ENCODE measurements around the gene ITPK1. TPM values are rescaled to one million over a fixed set of nuclear protein-coding genes. Genes with fewer than 3 reads are reported as not detected.

Gene ITPK1
- total RNA-seq, 2 experiments from 2014 or later, result 17.8 to 34.7 TPM

- TF ChIP-seq EZH2phosphoT487 (IDR thresholded peaks at IDR 0.05; ENCODE audit: borderline replicate concordance, low read depth, low read length), result no peak
- TF ChIP-seq, protein P1, sequence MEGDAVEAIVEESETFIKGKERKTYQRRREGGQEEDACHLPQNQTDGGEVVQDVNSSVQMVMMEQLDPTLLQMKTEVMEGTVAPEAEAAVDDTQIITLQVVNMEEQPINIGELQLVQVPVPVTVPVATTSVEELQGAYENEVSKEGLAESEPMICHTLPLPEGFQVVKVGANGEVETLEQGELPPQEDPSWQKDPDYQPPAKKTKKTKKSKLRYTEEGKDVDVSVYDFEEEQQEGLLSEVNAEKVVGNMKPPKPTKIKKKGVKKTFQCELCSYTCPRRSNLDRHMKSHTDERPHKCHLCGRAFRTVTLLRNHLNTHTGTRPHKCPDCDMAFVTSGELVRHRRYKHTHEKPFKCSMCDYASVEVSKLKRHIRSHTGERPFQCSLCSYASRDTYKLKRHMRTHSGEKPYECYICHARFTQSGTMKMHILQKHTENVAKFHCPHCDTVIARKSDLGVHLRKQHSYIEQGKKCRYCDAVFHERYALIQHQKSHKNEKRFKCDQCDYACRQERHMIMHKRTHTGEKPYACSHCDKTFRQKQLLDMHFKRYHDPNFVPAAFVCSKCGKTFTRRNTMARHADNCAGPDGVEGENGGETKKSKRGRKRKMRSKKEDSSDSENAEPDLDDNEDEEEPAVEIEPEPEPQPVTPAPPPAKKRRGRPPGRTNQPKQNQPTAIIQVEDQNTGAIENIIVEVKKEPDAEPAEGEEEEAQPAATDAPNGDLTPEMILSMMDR (conservative IDR thresholded peaks at IDR 0.05; ENCODE audit: low read length), result no peak
- DNase-seq (ENCODE audit: low spot score), result no peak
- intact Hi-C loops (cut with micrococcal nuclease; ENCODE audit: unreplicated experiment), result no loop called here
- Histone ChIP-seq H3K9me2 (ENCODE audit: insufficient read depth, low read length) (no peaks in the 10 kb centered on the region), H3K79me2 (ENCODE audit: insufficient read depth, low read depth, low read length) (no peaks in the 10 kb centered on the region), H3K4me2 (ENCODE audit: low read length) (no peak overlapping the region), H3K36me3 (ENCODE audit: insufficient read depth, low read length) (no peaks in the 10 kb centered on the region), H3K9me3 (ENCODE audit: low read length) (no peaks in the 10 kb centered on the region), H3K4me1 (ENCODE audit: insufficient read depth, low read length, poor library complexity, severe bottlenecking) (peaks cover 13% of the 10 kb centered on the region), H2AFZ (ENCODE audit: low read length) (no peak overlapping the region), H3K27ac (ENCODE audit: low read depth, low read length, poor library complexity, severe bottlenecking) (no peak overlapping the region), H3K4me3 (ENCODE audit: low read depth, low read length, poor library complexity, severe bottlenecking) (no peak overlapping the region), H4K20me1 (ENCODE audit: insufficient read depth, low read length) (peaks cover 3% of the 10 kb centered on the region; the same call in 1 of the 2 replicates)
- ChIA-PET CTCF (ENCODE audit: unreplicated experiment) (no interaction called here), POLR2A (no interaction called here)
- no TSS peak for BruUV-seq (replicated peaks)
Observed at GRCh38 chr14:93099643-93100042, 16.1 kb downstream of the ITPK1 start.

DNA sequence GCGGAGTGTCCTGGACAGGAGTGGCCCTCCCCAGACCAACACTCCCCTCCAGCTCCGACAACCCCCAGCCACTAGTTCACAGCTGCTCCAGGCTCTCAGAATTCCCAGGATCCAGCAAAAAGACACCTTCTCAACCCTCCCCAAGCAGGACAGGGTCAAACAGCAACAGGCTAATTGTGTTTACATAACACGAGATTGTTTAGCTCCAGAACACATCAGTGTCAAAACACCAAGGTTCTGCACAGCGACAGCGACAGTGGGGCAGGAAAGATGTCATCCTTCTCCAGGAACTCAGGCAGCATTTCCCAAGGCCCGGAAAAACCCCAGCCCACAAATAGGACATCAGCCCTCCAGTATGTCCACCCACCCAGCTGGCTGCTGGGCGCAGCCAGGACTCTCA, 16.5 kb downstream of the ITPK1 start:
- peaks cover 3% of the 10 kb centered on the region; the same call in 1 of the 2 replicates for H4K20me1 ChIP-seq (ENCODE audit: insufficient read depth, low read length)
- H3K9me3 ChIP-seq (ENCODE audit: low read length), result no peaks in the 10 kb centered on the region
- BruUV-seq (replicated peaks), result no TSS peak
- TF ChIP-seq, protein P1 (conservative IDR thresholded peaks at IDR 0.05; ENCODE audit: low read length), result no peak
- no peak for TF ChIP-seq EZH2phosphoT487 (IDR thresholded peaks at IDR 0.05; ENCODE audit: borderline replicate concordance, low read depth, low read length)
- ChIA-PET POLR2A (no interaction called here), CTCF (ENCODE audit: unreplicated experiment) (no interaction called here)
- no peak overlapping the region for H3K4me2 ChIP-seq (ENCODE audit: low read length)
- DNase-seq (ENCODE audit: low spot score), result no peak
- no peaks in the 10 kb centered on the region for H3K9me2 ChIP-seq (ENCODE audit: insufficient read depth, low read length)
- H3K36me3 ChIP-seq (ENCODE audit: insufficient read depth, low read length), result no peaks in the 10 kb centered on the region
- no peak overlapping the region for H3K4me3 ChIP-seq (ENCODE audit: low read depth, low read length, poor library complexity, severe bottlenecking)
- no peak overlapping the region for H2AFZ ChIP-seq (ENCODE audit: low read length)
- intact Hi-C loops (cut with micrococcal nuclease; ENCODE audit: unreplicated experiment), result no loop called here
- H3K79me2 ChIP-seq (ENCODE audit: insufficient read depth, low read depth, low read length), result no peaks in the 10 kb centered on the region
- H3K27ac ChIP-seq (ENCODE audit: low read depth, low read length, poor library complexity, severe bottlenecking), result no peak overlapping the region
- peaks cover 10% of the 10 kb centered on the region for H3K4me1 ChIP-seq (ENCODE audit: insufficient read depth, low read length, poor library complexity, severe bottlenecking)

DNA sequence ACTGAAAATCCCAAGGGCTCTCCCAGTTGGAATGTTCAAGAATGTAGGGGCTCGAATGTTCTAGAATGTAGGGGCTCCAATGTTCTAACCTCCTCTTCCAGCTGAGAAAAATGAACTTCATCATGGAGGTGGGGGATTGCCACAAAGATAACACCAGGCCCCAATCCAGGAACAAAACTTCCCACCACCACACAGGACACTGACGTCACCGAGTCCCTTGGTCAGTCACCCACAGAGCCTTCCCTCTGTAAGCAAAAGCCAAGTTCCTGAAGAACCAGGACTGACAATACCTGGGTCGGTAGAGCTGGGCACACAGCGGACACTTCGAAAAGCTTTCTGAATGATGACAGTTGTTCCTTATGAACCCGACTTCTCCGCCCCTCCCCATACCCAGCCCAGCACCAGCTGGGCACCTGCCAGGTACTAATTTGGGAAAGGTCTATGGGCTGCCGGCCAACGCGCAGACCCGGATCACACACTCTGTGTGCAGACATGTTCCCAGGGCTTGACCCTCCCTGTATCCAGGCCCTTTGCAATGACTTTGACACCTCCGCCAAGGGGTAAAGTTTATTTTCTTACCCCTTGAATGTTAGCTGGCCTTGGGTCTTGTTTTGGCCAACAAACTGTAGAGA, 18.9 kb downstream of the ITPK1 start:
- H3K79me2 ChIP-seq (ENCODE audit: insufficient read depth, low read depth, low read length), result no peaks in the 10 kb centered on the region
- ChIA-PET CTCF (ENCODE audit: unreplicated experiment) (no interaction called here), POLR2A (no interaction called here)

More for the DNA sequence above, 18.9 kb downstream of the ITPK1 start:
- H4K20me1 ChIP-seq (ENCODE audit: insufficient read depth, low read length), result peaks cover 3% of the 10 kb centered on the region; the same call in 1 of the 2 replicates
- H3K36me3 ChIP-seq (ENCODE audit: insufficient read depth, low read length), result no peaks in the 10 kb centered on the region
- H2AFZ ChIP-seq (ENCODE audit: low read length), result no peak overlapping the region
- no peak overlapping the region for H3K4me3 ChIP-seq (ENCODE audit: low read depth, low read length, poor library complexity, severe bottlenecking)
- H3K4me1 ChIP-seq (ENCODE audit: insufficient read depth, low read length, poor library complexity, severe bottlenecking), result no peaks in the 10 kb centered on the region
- no peak for DNase-seq (ENCODE audit: low spot score)
- no peak overlapping the region for H3K27ac ChIP-seq (ENCODE audit: low read depth, low read length, poor library complexity, severe bottlenecking)
- H3K4me2 ChIP-seq (ENCODE audit: low read length), result no peak overlapping the region
- no peaks in the 10 kb centered on the region for H3K9me2 ChIP-seq (ENCODE audit: insufficient read depth, low read length)
- H3K9me3 ChIP-seq (ENCODE audit: low read length), result no peaks in the 10 kb centered on the region
- intact Hi-C loops (cut with micrococcal nuclease; ENCODE audit: unreplicated experiment), result no loop called here
- no TSS peak for BruUV-seq (replicated peaks)
- no peak for TF ChIP-seq EZH2phosphoT487 (IDR thresholded peaks at IDR 0.05; ENCODE audit: borderline replicate concordance, low read depth, low read length)
- TF ChIP-seq, protein P1 (conservative IDR thresholded peaks at IDR 0.05; ENCODE audit: low read length), result no peak

Measured in OCI-LY7 (cell line).